ENCODE results near the gene SORCS1.

SORCS1 gene

GRCh38 chr10:106661133-106661766 is 503.3 kb downstream of the SORCS1 start:
- no peak for DNase-seq (ENCODE audit: low spot score)

- no peak for DNase-seq (ENCODE audit: low spot score)
These were observed 504.0 kb downstream of the SORCS1 start for GRCh38 chr10:106660550-106660949.

DNA sequence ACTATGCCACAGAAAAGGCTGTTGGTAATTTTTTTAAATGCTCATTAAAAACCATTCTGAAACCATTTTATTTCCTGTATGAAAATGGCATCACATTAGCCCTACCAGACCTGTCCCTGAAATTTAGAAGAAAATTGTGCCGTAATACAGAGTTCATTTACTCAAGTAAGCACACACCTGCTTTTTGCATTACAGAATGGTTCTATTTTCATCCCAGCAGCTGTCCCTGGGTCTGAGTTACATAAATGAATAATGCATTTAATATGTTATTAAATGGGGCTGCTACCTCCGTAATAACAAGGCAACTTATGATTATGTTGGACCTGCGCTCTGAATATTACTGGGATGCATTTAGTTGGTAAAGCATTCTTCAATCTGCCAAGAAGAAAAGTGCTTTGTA is 508.9 kb downstream of the SORCS1 start:
- DNase-seq (ENCODE audit: low spot score): no peak

DNA sequence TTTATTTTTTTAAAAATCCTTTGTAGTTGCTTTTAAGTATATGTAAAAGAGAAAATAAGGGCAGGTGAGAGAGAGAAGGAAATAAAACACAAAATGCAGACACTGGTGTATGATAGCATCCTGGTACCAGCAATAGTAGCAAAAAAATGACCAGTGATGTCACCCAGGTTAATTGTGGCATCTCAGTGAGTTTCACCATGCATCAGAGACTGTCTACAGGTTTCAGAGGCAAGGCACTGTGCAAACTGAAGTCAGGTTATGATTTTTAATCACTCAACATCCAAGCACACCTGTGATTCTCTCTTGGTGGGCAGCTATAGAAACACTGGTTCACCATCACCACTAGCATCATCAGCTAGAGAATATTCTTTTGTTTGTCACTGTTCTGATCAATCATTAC is 509.3 kb downstream of the SORCS1 start:
- no peak for DNase-seq (ENCODE audit: low spot score)

DNA sequence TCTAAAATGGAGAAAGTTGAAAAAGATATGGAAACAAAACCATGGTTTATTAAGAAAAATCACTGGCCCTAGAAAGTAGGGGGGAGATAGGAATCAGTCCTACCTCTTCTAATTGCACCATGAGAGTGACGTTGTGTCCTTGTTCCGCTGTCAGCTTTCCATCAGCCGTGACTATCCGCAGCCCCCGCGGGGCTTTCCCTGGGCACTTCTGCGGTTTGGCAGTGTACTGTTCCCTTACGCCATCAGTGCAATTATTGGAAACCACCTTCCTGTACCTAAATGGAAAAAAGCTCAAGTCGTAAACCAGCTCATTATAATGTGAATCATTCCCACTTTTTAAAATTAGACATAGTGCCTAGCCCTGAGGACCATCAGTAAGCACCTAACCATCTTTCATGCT is 512.2 kb downstream of the SORCS1 start:
- no peak for DNase-seq (ENCODE audit: low spot score)

- no peak for DNase-seq (ENCODE audit: low spot score)
These were observed 515.7 kb downstream of the SORCS1 start for GRCh38 chr10:106648534-106649481.

DNA sequence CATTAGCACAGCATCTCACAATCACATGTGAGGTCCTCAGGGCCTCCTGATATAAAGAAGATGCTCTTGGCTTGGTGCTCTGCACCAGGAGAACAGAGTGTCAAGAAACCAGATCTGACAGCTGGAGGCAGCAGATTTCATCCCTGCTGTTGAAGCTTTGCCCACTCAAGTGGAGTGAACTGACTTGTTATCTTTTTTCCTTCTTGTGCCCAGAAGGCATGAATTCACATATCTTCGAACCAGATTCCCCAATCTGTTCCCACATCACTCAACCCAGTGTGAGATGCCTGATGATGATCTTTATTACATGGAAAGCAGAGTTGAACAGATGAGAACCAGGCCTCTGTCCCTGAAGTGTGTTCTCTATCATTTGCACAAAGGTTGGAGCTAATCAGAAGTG is 521.0 kb downstream of the SORCS1 start:
- no peak for DNase-seq (ENCODE audit: low spot score)

DNA sequence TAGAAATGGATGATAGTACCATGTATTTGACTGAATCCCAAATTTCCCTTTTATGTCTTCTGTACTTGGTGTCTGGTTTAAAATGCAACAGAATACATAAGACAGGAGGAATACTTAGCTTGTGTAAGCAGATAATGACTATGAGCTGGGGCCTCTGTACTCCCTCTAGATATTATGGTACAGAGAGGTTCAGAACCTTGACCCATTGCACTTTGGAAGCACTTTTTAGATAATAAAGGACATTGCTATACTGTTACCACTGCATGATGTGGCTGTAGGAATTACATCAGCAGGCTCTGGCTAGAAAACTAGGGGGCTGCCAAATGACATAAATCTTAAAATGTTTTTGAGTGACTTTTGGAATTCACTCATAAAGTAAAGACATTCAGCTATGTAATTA is 526.6 kb downstream of the SORCS1 start:
- no peak for DNase-seq (ENCODE audit: low spot score)

GRCh38 chr10:106636766-106637491 is 527.6 kb downstream of the SORCS1 start:
- no peak for DNase-seq (ENCODE audit: low spot score)

- DNase-seq (ENCODE audit: low spot score): no peak
These were observed 528.6 kb downstream of the SORCS1 start for GRCh38 chr10:106635947-106636346.

GRCh38 chr10:106631016-106631702 is 533.3 kb downstream of the SORCS1 start:
- no peak for DNase-seq (ENCODE audit: low spot score)

DNA sequence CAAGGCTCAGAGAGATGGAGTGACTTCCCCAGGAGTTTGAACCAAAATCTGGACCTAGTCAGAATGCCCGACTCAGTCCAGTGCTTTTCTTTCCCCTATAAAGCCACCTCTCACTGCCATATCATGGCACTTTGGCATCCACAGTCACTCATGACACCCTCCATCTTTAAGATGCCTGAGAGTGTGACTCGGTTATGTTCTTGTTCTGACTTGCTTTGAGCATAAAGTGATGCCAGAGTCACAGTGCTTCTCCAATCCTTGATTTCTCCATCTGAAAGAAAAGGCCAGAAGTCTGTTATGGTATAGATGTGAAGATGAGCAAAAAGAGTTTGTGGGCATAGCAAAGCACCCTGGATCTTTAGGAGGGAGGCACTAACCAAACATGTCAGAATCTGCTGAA is 538.1 kb downstream of the SORCS1 start:
- no peak for DNase-seq (ENCODE audit: low spot score)

DNA sequence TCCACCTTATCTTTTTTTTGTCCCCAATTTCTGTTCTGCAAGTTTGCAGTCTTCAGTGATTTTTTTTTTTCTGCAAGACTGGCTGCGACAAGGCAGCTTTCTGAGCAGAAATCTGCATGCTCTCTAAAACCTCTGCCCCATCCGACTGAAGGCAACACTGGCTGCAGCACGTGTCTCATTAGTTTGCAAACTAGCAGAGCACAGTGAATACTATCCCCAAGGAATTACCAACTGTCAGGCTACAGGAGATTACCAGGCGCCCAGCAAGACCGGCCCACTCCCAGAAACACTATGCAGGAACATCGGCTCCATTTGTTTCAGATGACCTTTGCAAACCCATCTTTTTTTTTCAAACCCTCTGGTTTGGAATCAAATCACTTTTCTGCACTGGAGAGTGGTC is 538.8 kb downstream of the SORCS1 start:
- no peak for DNase-seq (ENCODE audit: low spot score)

GRCh38 chr10:106619346-106619745 is 545.2 kb downstream of the SORCS1 start:
- DNase-seq (ENCODE audit: low spot score): no peak

- no peak for DNase-seq (ENCODE audit: low spot score)
These were observed 545.9 kb downstream of the SORCS1 start for GRCh38 chr10:106618646-106619045.

GRCh38 chr10:106615081-106615480 is 549.4 kb downstream of the SORCS1 start:
- no peak for DNase-seq (ENCODE audit: low spot score)

DNA sequence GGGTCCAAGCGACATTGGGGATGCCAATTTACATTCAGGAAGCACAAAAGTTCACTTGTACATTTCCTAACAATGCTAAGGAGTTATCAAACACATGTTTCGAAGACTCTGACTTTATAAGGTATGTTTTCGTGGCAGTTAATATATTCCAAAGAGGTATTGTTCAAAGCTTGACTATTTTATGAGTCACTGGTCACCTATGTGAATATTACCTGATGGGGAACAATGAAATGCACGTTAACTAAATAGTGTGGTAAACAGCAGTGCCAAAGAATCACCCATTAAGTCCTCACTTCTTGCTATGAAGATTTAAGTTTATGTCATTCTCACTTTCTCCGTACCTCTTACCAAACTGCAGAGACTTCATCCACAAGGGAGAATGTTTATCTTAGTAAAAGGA is 550.2 kb downstream of the SORCS1 start:
- DNase-seq (ENCODE audit: low spot score): no peak

DNA sequence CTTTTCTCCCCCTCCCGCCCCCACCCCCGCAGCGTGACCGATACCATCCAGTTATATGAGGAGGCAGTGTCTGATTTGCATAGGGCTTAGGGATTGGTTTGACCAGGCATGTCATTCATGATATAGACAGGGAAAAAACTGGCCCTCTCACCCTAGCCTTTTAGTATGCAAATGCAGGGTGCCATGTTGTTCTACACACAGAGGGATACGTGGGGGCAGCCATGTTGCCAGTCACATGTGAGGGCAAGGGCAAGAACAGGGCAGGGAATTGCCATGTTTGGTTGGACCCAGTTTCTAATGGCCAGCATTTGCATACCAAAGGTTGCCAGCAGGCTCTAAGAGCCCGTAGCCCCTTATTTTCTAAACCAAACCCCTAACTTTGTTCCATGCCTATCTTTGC is 552.1 kb downstream of the SORCS1 start:
- no peak for DNase-seq (ENCODE audit: low spot score)

- no peak for DNase-seq (ENCODE audit: low spot score)
These were observed 554.8 kb downstream of the SORCS1 start for GRCh38 chr10:106609470-106610266.

GRCh38 chr10:106608066-106608465 is 556.4 kb downstream of the SORCS1 start:
- no peak for DNase-seq (ENCODE audit: low spot score)

- DNase-seq (ENCODE audit: low spot score): no peak
These were observed 569.2 kb downstream of the SORCS1 start for GRCh38 chr10:106595281-106595680.
